IPS-18a (cell line): ENCODE measurements around the gene XPA.
A peak's percentile ranks its signal among the peaks of the same experiment; 100 is the strongest.

Source experiments
- H3K27ac ChIP-seq: one replicate; pipeline ENCODE4 v1.5.1; 2013; ENCODE audit warnings: low read length
- H3K27me3 ChIP-seq: one replicate; pipeline ENCODE4 v1.6.1; 2013; ENCODE audit warnings: mild to moderate bottlenecking, low read length; ENCODE audit not compliant: control insufficient read depth, insufficient read depth
- H3K36me3 ChIP-seq: one replicate; pipeline ENCODE4 v1.6.1; 2013; ENCODE audit warnings: low read depth, low read length; ENCODE audit not compliant: control insufficient read depth
- H3K4me1 ChIP-seq: one replicate; pipeline ENCODE4 v1.6.1; 2013; ENCODE audit warnings: low read depth, low read length; ENCODE audit not compliant: control insufficient read depth
- H3K4me3 ChIP-seq: one replicate; pipeline ENCODE4 v1.5.1; 2013; ENCODE audit warnings: low read length
- H3K9ac ChIP-seq: one replicate; pipeline ENCODE4 v1.6.1; 2013; ENCODE audit warnings: mild to moderate bottlenecking, low read length, moderate library complexity
- H3K9me3 ChIP-seq: one replicate; pipeline ENCODE4 v1.6.1; 2013; ENCODE audit warnings: low read depth, low read length; ENCODE audit not compliant: control insufficient read depth

Gene XPA

DNA sequence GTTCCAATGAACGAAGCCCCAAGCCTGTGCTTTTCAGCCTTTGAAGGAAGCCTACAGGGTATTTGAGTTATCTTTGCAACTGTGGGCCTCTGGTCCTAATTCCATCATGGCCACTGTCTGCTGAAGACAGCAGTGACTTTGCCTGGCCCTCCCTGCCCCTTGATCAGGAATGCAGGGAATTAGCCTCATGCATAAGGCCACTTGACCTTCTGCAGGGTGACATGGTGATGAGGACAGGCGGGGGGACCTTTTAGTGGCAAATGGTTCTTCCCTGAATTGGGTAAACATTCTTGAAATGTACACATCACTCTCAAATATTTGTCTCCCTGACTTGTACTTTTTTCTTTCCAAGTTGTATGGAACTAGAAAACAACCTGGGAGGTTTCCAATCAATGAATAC lies 25.2 kb upstream of the XPA start:
- Histone ChIP-seq H3K36me3 (no peaks in the 10 kb centered on the region), H3K9ac (no peak overlapping the region), H3K4me1 (no peaks in the 10 kb centered on the region), H3K27ac (no peak overlapping the region), H3K9me3 (no peaks in the 10 kb centered on the region), H3K4me3 (no peak overlapping the region), H3K27me3 (no peaks in the 10 kb centered on the region)

DNA sequence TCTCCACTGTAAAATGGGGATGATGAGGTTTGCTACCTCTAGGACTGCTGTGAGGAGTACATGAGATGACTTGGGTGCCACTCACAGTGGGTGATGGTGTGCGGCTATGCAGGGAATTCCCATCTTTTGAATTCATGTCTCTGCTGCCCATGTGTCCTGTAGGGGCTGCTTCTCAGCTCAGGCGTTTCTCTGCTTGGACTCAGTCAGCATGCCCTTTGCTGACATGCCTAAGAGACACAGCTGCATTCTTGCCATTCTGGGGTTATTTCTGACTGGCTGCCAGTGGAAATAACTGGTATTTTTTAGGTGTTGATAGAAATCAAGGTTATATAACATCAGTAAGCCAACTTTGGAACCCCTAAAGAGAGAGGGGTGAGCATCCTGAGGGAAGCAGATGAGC lies 24.3 kb upstream of the XPA start:
- H3K9ac ChIP-seq: no peak overlapping the region
- no peak overlapping the region for H3K27ac ChIP-seq

DNA sequence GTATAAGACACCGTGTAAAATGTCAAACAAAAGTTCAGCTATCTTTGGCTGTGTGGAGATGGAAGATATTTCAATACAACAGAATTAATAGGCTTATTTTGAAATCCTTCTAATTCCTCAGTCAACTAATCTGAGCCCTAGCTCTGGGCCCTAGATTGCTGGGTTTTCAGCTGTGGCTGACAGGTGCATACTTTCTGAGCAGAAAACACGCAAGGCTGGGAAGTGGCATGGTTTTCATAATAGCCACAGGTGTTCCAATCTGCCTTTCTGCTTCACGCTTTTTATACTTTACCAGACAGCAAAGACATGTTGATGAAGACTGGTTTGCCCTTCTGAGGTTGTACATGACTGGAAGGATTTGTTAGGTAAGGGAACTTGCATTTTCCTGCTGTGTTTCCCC lies 20.7 kb upstream of the XPA start:
- H3K9me3 ChIP-seq: no peaks in the 10 kb centered on the region
- H3K9ac ChIP-seq: no peak overlapping the region
- H3K4me3 ChIP-seq: no peak overlapping the region
- no peaks in the 10 kb centered on the region for H3K27me3 ChIP-seq
- no peaks in the 10 kb centered on the region for H3K36me3 ChIP-seq
- no peaks in the 10 kb centered on the region for H3K4me1 ChIP-seq
- no peak overlapping the region for H3K27ac ChIP-seq

More for the DNA sequence above, 24.3 kb upstream of the XPA start:
- no peaks in the 10 kb centered on the region for H3K27me3 ChIP-seq
- no peaks in the 10 kb centered on the region for H3K4me1 ChIP-seq
- H3K36me3 ChIP-seq: no peaks in the 10 kb centered on the region
- H3K9me3 ChIP-seq: no peaks in the 10 kb centered on the region
- no peak overlapping the region for H3K4me3 ChIP-seq

DNA sequence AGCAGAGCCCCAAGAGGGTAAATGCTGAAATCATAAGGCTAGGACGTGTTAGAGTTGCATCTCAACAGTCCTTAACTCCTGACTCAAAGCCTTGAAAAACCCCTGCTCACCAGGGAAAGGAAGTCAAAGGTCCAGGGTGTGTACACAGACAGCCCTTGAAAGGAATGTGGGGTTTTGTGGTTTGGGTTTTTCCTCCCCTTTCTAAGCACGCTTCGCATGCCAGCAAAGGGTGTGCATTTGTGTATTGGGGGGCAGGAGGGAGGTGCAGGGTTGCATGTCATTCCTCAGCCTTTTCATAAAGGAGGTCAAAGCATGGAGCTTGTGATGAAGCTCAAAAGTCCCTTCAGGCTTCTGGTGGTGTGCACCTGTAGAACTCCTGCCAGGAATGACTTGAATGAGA lies 17.3 kb upstream of the XPA start:
- Histone ChIP-seq H3K27me3 (peaks cover 11% of the 10 kb centered on the region), H3K27ac (no peak overlapping the region), H3K9ac (no peak overlapping the region), H3K4me1 (peaks cover 11% of the 10 kb centered on the region), H3K9me3 (no peaks in the 10 kb centered on the region), H3K4me3 (no peak overlapping the region), H3K36me3 (no peaks in the 10 kb centered on the region)

DNA sequence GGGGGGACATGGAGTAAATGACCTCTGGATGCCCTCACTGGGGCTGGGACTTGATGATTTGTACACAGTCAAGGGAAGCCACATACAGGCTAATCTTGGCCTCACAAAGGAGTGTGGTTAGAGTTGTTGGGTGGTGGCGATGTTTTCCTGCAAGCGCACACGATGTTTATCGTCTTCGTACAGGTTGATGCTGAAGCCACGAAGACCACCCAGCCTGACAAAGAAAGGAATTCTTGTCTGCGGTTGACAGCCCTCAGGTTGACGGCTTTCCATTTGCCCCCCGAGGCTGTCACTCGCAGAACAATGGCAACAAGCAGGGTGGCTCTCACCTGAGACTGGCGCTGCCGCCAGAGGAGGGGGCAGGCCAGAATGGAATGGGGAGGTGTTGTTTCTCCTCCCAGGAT lies 14.1 kb upstream of the XPA start:
- no peaks in the 10 kb centered on the region for H3K9me3 ChIP-seq
- H3K9ac ChIP-seq: no peak overlapping the region
- H3K27ac ChIP-seq: no peak overlapping the region
- peak overlapping the region; percentile 6 for H3K4me3 ChIP-seq
- peaks cover 11% of the 10 kb centered on the region for H3K4me1 ChIP-seq
- no peaks in the 10 kb centered on the region for H3K36me3 ChIP-seq
- peaks cover 13% of the 10 kb centered on the region for H3K27me3 ChIP-seq

DNA sequence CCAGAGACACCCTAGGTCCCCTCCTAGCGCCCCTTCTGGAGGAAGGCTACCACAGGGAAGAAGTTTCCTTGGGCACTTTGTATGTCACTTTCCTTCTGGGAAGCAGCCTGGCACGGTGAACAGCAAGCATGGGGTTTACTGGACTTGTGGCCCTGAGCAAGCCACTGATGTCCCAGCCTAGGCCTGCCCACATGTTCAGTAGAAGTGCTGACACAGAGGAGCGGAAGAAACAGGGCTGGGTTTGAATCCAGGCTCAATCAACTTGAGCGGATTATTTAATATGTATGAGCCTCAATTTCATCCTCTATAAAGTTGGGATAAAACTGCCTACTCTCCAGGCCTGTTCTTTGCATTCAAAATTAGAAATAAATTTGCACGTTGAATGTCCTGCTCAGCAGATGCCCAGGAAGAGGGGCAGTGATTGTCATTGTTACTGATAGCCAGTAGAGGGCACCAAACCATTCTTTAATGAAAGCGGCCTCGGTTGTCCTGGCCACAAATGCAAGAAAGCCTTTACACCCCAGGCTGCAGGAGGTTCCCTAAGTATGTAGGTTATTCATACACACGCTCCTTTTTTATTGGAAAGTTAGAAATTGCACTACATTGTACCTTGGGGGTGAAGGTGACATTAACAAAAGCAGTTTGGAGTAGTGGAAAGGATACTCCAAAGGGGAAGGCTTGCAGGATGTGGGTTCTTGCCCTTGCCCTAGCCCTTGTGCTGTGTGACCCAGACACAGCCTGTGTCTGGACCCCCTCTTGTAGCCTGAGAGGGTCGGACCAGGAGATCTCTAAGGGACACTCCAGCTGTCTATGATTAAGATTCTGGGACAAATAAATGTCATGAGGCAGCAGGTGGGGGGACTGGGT lies 13.4 kb upstream of the XPA start:
- Histone ChIP-seq H3K9ac (no peak overlapping the region), H3K4me1 (peaks cover 11% of the 10 kb centered on the region), H3K4me3 (no peak overlapping the region), H3K27me3 (peaks cover 18% of the 10 kb centered on the region), H3K36me3 (no peaks in the 10 kb centered on the region), H3K27ac (no peak overlapping the region), H3K9me3 (no peaks in the 10 kb centered on the region)

DNA sequence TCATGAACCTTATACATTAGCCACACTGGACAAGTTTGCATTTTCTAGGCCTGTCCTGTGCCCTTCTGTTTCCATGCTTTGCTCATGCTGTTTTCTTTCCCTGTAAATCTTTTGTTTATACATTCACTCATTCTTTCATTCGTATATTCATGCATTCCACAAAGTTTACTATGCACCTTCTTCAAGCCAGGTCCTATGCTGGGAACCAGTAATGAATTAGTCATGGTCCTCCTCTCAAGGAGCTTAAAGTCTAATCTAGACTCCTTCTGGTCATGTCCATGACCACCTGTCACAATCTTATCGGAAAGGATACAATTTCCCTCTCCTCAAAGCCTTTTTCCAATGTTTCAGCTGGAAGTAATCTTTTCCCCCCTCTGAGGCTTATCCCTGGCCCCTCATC lies 9.1 kb upstream of the XPA start:
- no peak overlapping the region for H3K4me3 ChIP-seq
- no peak overlapping the region for H3K9ac ChIP-seq

DNA sequence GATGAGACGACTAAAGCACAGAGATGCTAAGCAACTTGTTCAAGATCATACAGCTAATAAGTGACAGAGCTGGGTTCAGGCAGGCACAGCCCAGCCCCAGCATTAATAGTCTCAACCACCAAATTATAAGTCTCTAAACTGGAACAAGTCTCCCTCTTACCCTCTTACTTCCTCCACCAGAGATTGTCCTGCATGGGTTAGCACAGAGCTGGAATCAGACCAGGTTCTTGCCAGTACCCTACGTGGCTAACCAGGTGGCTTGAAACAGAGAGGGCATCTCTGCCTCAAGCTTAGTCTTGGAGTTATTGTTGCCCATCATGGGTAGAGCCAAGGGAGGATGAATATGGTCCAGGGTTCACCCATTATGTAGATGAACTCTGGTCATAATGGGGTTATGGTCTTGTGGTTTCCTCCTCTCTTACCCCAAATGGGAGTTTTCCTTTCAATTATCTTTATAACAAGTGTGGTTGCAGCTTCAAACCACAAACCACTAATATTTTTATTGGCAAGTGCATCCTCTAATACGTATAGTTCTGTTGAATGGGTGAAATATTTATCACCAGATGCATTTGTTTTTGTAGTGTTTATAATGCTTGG lies 8.3 kb upstream of the XPA start:
- Histone ChIP-seq H3K36me3 (no peaks in the 10 kb centered on the region), H3K4me1 (no peaks in the 10 kb centered on the region), H3K4me3 (no peak overlapping the region), H3K27me3 (peaks cover 6% of the 10 kb centered on the region), H3K9me3 (no peaks in the 10 kb centered on the region), H3K9ac (no peak overlapping the region), H3K27ac (no peak overlapping the region)

More for the DNA sequence above, 9.1 kb upstream of the XPA start:
- Histone ChIP-seq H3K9me3 (no peaks in the 10 kb centered on the region), H3K36me3 (no peaks in the 10 kb centered on the region), H3K27me3 (peaks cover 11% of the 10 kb centered on the region), H3K4me1 (peaks cover 6% of the 10 kb centered on the region), H3K27ac (no peak overlapping the region)

DNA sequence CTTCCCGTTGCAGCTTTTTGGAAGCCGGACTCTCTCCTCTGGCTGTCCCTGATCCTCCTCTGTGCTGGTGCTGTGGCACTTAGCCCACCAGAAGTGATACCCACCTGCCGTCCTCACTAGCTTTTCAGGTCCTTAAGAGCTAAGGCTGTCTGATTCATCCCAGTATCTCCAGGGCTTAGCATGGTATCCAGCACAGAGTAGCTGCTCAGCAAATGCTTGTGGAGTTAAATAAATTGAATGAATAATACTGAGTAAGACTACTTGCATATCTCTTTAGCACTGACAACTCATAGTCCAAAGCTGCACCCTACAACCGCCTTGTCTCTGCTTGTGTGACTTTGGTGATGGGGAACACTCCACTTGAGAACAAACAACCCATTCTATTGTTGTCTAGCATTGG lies 7.7 kb upstream of the XPA start:
- Histone ChIP-seq H3K9me3 (no peaks in the 10 kb centered on the region), H3K9ac (no peak overlapping the region), H3K27me3 (peaks cover 6% of the 10 kb centered on the region), H3K4me3 (no peak overlapping the region), H3K4me1 (no peaks in the 10 kb centered on the region), H3K36me3 (no peaks in the 10 kb centered on the region), H3K27ac (no peak overlapping the region)

DNA sequence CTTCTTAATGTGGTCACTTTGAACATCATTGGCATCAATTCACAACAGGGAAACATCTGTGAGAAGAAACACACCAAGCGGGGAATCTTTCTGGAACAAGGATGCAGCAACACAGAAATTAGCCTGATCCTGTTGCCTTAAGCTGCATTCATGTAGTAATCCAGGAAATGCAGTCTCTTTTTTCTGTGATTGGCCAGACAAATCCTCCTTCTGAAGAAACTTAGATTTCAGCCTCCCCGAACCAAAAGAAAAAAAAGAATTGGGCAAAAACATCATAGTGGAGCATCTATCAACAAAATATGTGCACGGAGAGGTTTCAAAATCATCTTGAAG lies 7.2 kb upstream of the XPA start:
- H3K9ac ChIP-seq: no peak overlapping the region
- no peaks in the 10 kb centered on the region for H3K4me1 ChIP-seq
- no peaks in the 10 kb centered on the region for H3K36me3 ChIP-seq
- no peak overlapping the region for H3K27ac ChIP-seq
- no peak overlapping the region for H3K4me3 ChIP-seq
- no peaks in the 10 kb centered on the region for H3K9me3 ChIP-seq
- H3K27me3 ChIP-seq: peaks cover 6% of the 10 kb centered on the region

DNA sequence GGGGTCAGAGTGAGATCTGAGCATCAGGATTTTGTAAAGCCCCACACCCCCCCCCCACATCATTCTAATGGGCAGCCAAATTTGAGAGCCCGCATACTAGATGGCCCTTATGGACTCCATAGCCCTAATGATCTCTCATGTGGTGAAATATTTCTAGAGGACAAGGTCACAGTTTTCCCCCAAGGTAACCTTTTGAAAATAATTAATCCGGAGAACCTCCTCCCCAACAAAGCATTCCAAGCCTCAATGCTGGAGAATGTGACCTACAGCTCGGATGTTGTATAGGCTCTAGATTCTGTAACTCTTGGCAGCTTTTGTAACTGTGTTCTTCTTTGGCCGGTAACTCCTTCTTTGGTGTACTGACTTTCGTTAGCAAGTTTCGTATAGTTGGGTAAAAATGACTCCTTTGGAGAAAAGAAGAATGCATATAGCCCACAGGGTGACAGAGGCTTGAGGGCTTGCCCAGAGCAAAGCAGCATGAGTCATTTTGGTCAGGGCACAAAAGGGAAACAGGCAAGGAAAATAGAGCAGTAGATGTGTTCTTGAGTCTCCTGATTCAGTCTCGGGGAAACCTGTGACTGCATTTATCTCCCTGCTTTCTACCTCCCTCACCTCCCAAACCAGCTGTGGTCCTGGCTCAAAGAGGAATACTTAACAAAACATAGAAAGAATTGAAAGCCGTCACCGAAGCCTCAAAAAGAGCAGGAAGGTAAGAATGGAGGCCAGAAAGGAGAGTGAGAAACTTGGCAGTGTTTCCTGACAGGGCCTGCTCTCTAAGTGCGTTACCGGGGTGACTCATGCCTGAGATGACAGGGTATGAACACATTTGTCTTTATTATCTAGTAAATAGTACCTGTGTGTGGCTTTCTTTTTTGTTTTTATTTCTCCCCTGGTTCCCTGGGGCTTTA lies 6.6 kb upstream of the XPA start:
- Histone ChIP-seq H3K9me3 (no peaks in the 10 kb centered on the region), H3K27ac (no peak overlapping the region), H3K9ac (no peak overlapping the region), H3K36me3 (no peaks in the 10 kb centered on the region), H3K27me3 (peaks cover 12% of the 10 kb centered on the region), H3K4me3 (no peak overlapping the region), H3K4me1 (no peaks in the 10 kb centered on the region)
